Hypothalamus (tissue), 51 donors: Measurements from ENCODE around the gene NRROS.

Source experiments
- DNase-seq, 51 donors: peaks; one replicate each; lab custom pipeline; 2025; lab: John Stamatoyannopoulos, UW

The NRROS gene

DNA sequence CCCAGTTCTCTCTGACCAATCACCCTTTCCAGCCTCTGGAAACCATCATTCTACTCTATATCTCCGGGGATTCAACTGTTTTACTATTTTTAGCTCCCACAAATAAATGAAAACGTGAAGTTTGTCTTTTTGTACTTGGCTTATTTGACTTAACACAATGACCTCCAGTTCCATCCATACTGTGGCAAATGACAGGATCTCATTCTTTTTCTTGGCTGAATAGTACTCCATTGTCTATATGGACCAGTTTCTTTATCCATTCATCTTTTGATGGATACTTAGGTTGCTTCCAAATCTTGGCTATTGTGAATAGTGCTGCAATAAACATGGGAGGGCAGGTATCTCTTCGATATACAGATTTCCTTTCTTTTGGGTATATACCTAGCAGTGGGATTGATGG is 34.1 kb downstream of the NRROS start:
- DNase-seq, result no peak

DNA sequence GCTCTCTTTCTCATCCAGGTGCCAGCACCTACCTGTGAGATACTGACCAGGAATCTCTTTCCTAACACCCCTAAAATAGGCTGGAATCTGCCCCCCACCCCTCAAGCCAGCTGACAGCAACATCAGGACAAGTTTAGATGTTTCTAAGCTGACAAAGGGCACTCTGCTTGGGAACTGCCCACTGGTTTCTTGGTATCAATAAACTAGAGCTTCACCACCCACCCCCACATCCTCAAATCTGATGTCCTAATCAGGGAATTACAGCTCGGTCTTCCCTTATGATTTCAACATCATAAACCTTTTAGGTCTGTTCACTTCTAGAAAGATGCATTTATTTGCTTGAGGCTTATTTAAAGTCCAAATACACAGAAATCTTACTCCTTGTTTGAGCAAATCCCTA is 37.9 kb downstream of the NRROS start:
- DNase-seq, result no peak

DNA sequence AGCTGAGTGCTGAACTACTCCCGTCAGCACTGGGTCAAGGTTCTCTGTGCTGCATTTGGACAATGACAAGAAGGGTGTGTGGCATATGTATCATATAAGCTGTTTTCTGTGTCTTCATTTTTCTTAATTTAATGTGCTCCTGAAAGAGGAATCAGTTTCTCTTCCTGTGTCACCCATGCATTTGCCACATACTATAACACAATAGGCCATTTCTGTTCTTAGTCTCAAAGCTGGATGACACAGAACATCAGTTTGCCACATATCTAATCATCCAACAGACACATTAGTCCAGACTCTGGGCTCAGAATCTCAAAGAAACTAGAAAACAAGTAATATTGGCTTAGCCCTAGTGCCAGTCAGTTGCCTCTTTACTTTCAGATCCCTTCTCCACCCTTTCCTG is 38.4 kb downstream of the NRROS start:
- DNase-seq, result no peak

DNA sequence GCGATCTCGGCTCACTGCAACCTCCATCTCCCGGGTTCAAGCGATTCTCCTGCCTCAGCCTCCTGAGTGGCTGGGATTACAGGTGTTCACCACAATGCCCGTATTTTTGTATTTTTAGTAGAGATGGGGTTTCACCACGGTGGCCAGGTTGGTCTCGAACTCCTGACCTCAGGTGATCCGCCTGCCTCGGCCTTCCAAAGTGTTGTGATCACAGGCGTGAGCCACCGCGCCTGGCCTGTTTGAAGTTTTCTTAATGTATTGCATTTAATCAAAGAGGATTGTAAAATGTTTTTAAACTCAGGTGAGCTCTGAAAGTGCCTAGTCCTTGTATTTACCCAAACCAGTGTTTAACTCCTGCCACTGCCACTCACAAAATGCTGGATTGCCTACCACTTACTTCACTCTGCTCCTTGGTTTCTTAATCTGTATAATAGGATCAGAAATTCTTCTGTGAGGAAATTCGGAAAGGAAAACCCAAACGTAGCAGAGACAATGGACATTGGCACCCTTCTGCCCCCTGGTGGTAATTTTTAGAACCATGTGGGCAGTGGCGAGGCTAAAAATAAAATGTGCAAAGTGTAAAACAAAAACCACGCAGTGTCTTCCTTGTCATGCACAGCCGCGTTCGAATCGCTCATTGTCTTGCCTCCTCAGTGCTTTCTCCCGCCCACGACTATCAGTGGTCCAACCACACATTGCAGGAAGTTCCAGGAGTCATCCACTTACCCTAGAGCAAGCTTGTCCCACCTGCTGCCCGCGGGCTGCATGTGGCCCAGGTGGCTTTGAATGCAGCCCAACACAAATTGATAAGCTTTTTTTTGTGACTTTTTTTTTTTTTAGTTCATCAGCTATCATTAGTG is 45.3 kb downstream of the NRROS start:
- peak in 41 of 51 donors; percentile 6 to 75 (median 24) for DNase-seq

DNA sequence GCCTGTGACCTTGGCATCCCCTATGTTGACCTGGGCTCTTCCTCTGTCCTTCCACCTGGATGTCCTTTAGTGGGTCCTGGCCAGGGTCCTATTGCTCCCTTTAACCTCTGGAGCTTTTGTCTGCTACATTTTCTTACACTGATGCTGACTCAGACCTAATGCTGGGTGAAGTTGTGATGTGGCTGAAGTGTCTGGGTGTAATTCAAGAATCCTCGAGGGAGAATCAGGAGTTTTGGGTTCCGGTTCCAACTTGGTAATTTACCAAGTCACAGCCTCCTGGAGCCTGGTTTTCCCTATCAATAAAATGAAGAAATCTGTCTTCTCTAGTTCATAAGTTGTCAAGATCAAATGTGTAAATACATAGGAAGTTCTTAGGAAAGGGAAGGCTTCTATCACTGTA is 46.9 kb downstream of the NRROS start:
- no peak for DNase-seq

DNA sequence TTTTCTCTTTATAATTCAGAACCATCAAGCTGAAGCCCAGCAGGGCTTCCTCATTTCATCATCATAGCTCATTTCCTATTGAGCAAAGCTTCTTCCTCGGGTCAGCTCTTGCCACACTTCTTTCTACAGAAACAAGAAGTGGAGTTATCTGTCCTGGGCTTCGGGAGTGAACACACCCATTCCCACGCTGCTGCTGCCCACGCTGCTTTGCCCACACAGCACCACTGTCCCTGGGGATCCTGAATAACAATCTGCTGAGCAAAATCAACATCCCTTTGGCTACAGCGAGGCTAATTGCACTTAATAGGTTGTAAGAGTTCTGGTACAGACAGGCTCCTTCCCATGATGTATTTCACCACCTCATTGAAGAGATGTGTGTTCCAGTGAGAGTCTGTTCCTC is 48.9 kb downstream of the NRROS start:
- peak in 3 of 51 donors; percentile 1 to 11 (median 3) for DNase-seq

- DNase-seq, result peak in 1 of 51 donors; percentile 21
Observed at GRCh38 chr3:196689941-196690660, 50.6 kb downstream of the NRROS start.

GRCh38 chr3:196691386-196691785 is 51.9 kb downstream of the NRROS start:
- DNase-seq, result no peak

GRCh38 chr3:196694202-196694638 is 54.7 kb downstream of the NRROS start:
- DNase-seq, result no peak

DNA sequence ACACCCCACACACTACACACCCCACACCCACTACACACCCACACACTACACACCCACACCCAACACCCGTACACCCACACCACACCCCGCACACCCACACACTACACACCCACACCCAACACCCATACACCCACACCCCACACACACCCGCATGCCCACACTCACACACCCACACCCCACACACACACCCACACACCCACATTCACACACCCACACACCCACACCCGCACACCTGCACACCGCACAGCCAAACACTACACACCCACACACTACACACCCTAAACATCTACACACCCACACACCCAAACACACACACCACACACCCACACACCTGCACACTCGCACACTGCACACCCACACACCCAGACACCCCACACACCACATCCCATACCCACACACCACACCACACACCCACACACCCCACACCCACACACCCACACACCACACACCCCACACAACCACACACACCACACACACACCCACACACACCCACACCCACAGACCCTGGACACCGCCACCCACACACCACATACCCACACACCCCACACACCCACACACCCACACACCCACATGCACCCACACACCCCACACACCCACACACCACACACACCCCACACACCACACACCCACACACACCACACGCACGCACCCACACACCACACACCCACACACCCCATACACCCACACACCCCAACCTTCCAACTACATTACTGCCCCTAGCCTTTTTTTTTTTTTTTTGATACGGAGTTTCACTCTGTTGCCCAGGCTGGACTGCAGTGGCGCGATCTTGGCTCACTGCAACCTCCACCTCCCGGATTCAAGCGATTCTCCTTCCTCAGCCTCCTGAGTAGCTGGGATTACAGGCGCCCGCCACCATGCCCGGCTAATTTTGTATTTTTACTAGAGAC is 55.7 kb downstream of the NRROS start:
- no peak for DNase-seq

DNA sequence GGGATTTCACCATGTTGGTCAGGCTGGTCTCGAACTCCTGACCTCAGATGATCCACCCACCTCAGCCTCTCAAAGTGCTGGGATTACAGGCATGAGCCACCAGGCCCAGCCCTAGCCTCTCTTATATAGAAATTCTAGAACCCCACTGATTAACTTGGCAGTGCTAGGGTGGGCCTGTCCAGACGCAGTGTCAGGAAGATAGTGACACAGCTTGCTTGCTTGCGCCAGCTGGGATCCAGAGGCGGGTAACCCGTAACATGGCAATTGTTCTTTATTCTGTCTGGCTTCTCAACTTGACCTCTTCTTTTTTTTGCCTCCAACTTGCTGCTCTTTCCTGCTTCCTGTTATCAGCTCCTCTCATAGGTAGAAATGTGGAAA is 56.3 kb downstream of the NRROS start:
- DNase-seq, result no peak

DNA sequence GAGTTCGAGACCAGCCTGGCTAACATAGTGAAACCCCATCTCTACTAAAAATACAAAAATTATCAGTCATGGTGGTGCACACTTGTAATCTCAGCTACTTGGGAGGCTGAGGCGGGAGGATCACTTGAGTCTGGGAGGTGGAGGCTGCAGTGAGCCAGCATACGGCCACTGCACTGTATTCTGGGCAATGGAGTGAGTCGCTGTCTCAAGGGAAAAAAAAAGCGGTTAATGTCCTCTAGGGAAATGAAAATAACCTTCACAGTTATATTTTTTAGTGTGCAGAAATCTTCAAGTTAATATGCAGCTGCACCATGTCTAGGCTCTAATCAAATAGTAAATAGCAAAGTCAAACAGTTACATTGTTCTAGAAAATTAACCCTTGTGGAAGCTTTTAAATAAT is 57.8 kb downstream of the NRROS start:
- DNase-seq, result no peak

DNA sequence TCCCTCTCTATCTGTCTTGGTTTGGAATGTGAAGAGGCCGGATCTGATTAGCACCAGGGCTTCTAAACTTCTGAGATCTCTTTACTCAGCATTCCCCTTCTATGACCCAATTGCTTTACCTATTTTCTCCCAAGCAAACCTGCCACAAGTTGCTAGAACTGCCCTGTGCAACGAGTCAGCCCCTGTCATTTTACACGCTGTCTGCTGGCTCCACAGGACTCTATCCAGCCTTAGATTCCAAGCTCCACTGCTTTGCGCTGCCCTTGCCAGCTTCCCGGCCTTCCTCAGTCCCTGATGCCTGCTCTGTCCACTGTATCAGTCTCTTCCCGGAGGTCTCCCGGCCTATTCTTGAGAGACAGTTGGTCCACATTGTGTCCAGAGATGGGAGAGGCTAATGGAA is 60.3 kb downstream of the NRROS start:
- no peak for DNase-seq

DNA sequence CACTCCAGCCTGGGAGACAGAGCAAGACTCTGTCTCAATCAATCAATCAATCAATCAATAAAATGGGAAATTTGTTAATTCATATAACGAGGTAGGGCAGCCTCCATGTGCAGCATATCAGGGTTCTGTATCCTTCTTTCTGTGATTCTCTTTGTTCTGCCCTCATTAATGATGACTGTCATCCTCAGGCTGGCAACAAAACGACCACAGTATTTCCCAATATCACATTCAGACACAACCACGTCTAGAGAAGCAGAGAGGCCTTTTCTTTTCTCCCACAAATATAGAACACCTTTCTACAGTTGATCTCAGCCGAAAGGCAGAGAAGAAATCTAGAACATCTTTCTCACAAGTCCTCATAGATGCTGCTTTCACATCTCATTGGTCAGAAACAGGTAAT is 61.3 kb downstream of the NRROS start:
- no peak for DNase-seq

- no peak for DNase-seq
Observed at GRCh38 chr3:196706327-196706726, 66.8 kb downstream of the NRROS start.

- DNase-seq, result no peak
Observed at GRCh38 chr3:196706731-196707130, 67.2 kb downstream of the NRROS start.

- DNase-seq, result no peak
Observed at GRCh38 chr3:196707566-196707965, 68.1 kb downstream of the NRROS start.

DNA sequence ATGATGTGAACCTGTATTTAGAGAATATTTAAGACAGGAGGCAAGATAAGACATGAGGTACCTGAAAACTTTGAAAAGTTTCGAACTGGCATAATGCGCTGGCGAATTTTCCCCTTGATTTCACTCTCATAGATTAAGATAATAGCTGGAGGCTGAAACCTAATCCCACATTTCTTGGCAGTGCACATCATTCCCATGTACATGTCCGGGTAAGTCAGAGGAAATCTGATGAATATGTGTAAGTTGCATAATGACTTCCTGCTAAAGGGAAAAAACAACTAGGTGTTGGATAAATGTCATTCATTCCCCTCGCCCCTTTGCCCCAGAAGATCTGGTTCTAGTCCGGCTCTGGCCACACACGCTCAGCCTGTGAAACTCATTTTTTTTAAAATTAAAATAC is 69.0 kb downstream of the NRROS start:
- no peak for DNase-seq
